HepG2 (cell line): Measurements from ENCODE around the gene HOMEZ. TPM values are rescaled to one million over a fixed set of nuclear protein-coding genes. Genes with fewer than 3 reads are reported as not detected.
A peak's percentile ranks its signal among the peaks of the same experiment; 100 is the strongest.

Source experiments
- BRF2 ChIP-seq: sonication (generic); formaldehyde crosslinking; IDR thresholded peaks from 2 replicates; pipeline ENCODE4 v1.8.1; 2022; ENCODE audit warnings: mild to moderate bottlenecking, missing genetic modification reagents
- CBX5 ChIP-seq: sonication (generic); formaldehyde crosslinking; IDR thresholded peaks from 2 replicates; pipeline ENCODE4 v1.4.0; 2020; ENCODE audit warnings: missing genetic modification reagents, borderline replicate concordance
- CSRNP1 ChIP-seq: sonication (generic); formaldehyde crosslinking; IDR thresholded peaks from 2 replicates; pipeline ENCODE4 v1.8.1; 2023; ENCODE audit warnings: mild to moderate bottlenecking, missing genetic modification reagents
- GABPB1 ChIP-seq: IDR thresholded peaks from 2 replicates; pipeline ENCODE4 v1.6.1; 2016; ENCODE audit warnings: mild to moderate bottlenecking, missing genetic modification reagents, moderate library complexity, missing compliant biosample characterization
- GMEB2 ChIP-seq: IDR thresholded peaks from 2 replicates; pipeline ENCODE4 v1.6.1; 2016; ENCODE audit warnings: missing biosample characterization, missing genetic modification reagents, low read depth
- KAT8 ChIP-seq: IDR thresholded peaks from 2 replicates; pipeline ENCODE4 v1.6.1; 2016; ENCODE audit warnings: missing genetic modification reagents, missing compliant biosample characterization
- MBD4 ChIP-seq: IDR thresholded peaks from 2 replicates; pipeline ENCODE4 v1.6.1; 2012; ENCODE audit warnings: low read length, inconsistent platforms, borderline replicate concordance
- MED1 ChIP-seq: sonication (generic); formaldehyde crosslinking; IDR thresholded peaks from 2 replicates; pipeline ENCODE4 v1.4.0; 2020; ENCODE audit warnings: missing genetic modification reagents
- RFX1 ChIP-seq: fragments of 450-650 bp; IDR thresholded peaks from 2 replicates; pipeline ENCODE4 v1.6.1; 2017
- ZC3H13 ChIP-seq: sonication (generic); formaldehyde crosslinking; IDR thresholded peaks from 2 replicates; pipeline ENCODE4 v1.8.1; 2023; ENCODE audit warnings: mild to moderate bottlenecking, missing genetic modification reagents, moderate library complexity
- ZFP62 ChIP-seq: sonication (generic); formaldehyde crosslinking; IDR thresholded peaks from 2 replicates; pipeline ENCODE4 v1.4.0; 2020; ENCODE audit warnings: missing genetic modification reagents
- ZNF644 ChIP-seq: IDR thresholded peaks from 2 replicates; pipeline ENCODE4 v1.6.1; 2016; ENCODE audit warnings: low read depth
- ZSCAN25 ChIP-seq: sonication (generic); formaldehyde crosslinking; IDR thresholded peaks from 2 replicates; pipeline ENCODE4 v1.8.0; 2022; ENCODE audit warnings: mild to moderate bottlenecking, missing genetic modification reagents
- ZSCAN9 ChIP-seq: IDR thresholded peaks from 2 replicates; pipeline ENCODE4 v1.6.1; 2016; ENCODE audit warnings: borderline replicate concordance
- polyA plus RNA-seq, 8 experiments: library from polyadenylated mRNA; depleted of rRNA in 3 of 8; stranded (reverse) in 7 of 8; unstranded in 1 of 8; fragments of >200 nt; fragmentation: Illumina TruSeq in 4 of 8; extraction: Trizol in 4 of 8; gene quantifications; 2 replicates each; pipeline versions ENCODE4 v1.2.1 to v1.2.3, GENCODE V29; 2011 to 2016; ENCODE audit warnings: low read depth in 4 of 8, missing spikeins in 1 of 8, mixed read lengths in 1 of 8; ENCODE audit not compliant: insufficient read depth in 1 of 8
- total RNA-seq, 5 experiments: library from RNA; depleted of rRNA; stranded (reverse); fragments of >200 nt; fragmentation: Illumina TruSeq; extraction: Trizol; gene quantifications; 2 replicates each; pipeline ENCODE4 v1.2.3, GENCODE V29; 2016; ENCODE audit warnings: low read depth in 1 of 5
- TF ChIP-seq, protein P1 (sequence below): sonication (generic); formaldehyde crosslinking; IDR thresholded peaks from 2 replicates; pipeline ENCODE4 v1.5.1; 2020; ENCODE audit warnings: missing genetic modification reagents, mild to moderate bottlenecking, borderline replicate concordance
- TF ChIP-seq, protein P2 (sequence below): sonication (generic); formaldehyde crosslinking; IDR thresholded peaks from 2 replicates; pipeline ENCODE4 v1.5.0; 2020; ENCODE audit warnings: missing genetic modification reagents
- TF ChIP-seq, protein P3 (sequence below): sonication (generic); formaldehyde crosslinking; IDR thresholded peaks from 2 replicates; pipeline ENCODE4 v1.4.0; 2020; ENCODE audit warnings: low read depth, missing genetic modification reagents

The HOMEZ gene
- total and polyA plus RNA-seq, 2 of the 13 experiments (the other 11 are each of a cell fraction or from before 2014, with no cell fraction given), result 14.5 to 31.8 TPM

GRCh38 chr14:23327947-23328744 is 42.2 kb upstream of the HOMEZ start (continued):
- TF ChIP-seq, protein P1, sequence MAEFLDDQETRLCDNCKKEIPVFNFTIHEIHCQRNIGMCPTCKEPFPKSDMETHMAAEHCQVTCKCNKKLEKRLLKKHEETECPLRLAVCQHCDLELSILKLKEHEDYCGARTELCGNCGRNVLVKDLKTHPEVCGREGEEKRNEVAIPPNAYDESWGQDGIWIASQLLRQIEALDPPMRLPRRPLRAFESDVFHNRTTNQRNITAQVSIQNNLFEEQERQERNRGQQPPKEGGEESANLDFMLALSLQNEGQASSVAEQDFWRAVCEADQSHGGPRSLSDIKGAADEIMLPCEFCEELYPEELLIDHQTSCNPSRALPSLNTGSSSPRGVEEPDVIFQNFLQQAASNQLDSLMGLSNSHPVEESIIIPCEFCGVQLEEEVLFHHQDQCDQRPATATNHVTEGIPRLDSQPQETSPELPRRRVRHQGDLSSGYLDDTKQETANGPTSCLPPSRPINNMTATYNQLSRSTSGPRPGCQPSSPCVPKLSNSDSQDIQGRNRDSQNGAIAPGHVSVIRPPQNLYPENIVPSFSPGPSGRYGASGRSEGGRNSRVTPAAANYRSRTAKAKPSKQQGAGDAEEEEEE, result no peak
- TF ChIP-seq ZFP62 (CRISPR knock-in tag), result no peak
- no peak for TF ChIP-seq RFX1
- no peak for TF ChIP-seq BRF2
- TF ChIP-seq CBX5, result no peak
- TF ChIP-seq, protein P2, sequence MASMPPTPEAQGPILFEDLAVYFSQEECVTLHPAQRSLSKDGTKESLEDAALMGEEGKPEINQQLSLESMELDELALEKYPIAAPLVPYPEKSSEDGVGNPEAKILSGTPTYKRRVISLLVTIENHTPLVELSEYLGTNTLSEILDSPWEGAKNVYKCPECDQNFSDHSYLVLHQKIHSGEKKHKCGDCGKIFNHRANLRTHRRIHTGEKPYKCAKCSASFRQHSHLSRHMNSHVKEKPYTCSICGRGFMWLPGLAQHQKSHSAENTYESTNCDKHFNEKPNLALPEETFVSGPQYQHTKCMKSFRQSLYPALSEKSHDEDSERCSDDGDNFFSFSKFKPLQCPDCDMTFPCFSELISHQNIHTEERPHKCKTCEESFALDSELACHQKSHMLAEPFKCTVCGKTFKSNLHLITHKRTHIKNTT (CRISPR knock-in tag), result no peak
- peak; percentile 74 for TF ChIP-seq KAT8
- no peak for TF ChIP-seq ZC3H13
- TF ChIP-seq ZSCAN9 (CRISPR knock-in tag), result 0 out of 2 replicates have a peak, but pooled peaks have one; percentile 60
- TF ChIP-seq GABPB1 (CRISPR knock-in tag), result no peak; the same call in 1 of the 2 replicates
- no peak for TF ChIP-seq ZNF644
- no peak for TF ChIP-seq GMEB2 (CRISPR knock-in tag)
- no peak for TF ChIP-seq MBD4
- TF ChIP-seq CSRNP1 (CRISPR knock-in tag), result peak; percentile 43; the same call in 1 of the 2 replicates
- peak; percentile 40; the same call in 1 of the 2 replicates for TF ChIP-seq MED1
- TF ChIP-seq, protein P3, sequence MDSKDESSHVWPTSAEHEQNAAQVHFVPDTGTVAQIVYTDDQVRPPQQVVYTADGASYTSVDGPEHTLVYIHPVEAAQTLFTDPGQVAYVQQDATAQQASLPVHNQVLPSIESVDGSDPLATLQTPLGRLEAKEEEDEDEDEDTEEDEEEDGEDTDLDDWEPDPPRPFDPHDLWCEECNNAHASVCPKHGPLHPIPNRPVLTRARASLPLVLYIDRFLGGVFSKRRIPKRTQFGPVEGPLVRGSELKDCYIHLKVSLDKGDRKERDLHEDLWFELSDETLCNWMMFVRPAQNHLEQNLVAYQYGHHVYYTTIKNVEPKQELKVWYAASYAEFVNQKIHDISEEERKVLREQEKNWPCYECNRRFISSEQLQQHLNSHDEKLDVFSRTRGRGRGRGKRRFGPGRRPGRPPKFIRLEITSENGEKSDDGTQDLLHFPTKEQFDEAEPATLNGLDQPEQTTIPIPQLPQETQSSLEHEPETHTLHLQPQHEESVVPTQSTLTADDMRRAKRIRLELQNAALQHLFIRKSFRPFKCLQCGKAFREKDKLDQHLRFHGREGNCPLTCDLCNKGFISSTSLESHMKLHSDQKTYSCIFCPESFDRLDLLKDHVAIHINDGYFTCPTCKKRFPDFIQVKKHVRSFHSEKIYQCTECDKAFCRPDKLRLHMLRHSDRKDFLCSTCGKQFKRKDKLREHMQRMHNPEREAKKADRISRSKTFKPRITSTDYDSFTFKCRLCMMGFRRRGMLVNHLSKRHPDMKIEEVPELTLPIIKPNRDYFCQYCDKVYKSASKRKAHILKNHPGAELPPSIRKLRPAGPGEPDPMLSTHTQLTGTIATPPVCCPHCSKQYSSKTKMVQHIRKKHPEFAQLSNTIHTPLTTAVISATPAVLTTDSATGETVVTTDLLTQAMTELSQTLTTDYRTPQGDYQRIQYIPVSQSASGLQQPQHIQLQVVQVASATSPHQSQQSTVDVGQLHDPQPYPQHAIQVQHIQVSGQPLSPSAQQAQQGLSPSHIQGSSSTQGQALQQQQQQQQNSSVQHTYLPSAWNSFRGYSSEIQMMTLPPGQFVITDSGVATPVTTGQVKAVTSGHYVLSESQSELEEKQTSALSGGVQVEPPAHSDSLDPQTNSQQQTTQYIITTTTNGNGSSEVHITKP (CRISPR knock-in tag), result no peak
- TF ChIP-seq ZSCAN25, result peak; percentile 68; the same call in 1 of the 2 replicates
